HepG2 (cell line): ENCODE data around the gene ESRRG. TPM values are rescaled to one million over a fixed set of nuclear protein-coding genes. Genes with fewer than 3 reads are reported as not detected.

Source experiments
- ATAC-seq: fragments of 200-7000 bp; cut with Tn5 transposase; 3 replicates; pipeline ENCODE4 v1.9.1; 2020; ENCODE audit warnings: mild to moderate bottlenecking, moderate library complexity
- BruUV-seq: library from RNA; stranded (reverse); fragments of 400-500 nt; replicated peaks from 2 replicates; lab custom pipeline; 2021; lab: Mats Ljungman, UMichigan
- CTCF ChIA-PET: fragments of 300-600 bp; formaldehyde crosslinking; extraction: SDS; loops from one replicate; lab custom pipeline; 2021; ENCODE audit warnings: low total read pairs, inconsistent platforms, low intra/inter-chr PET ratio; lab: Yijun Ruan, JAX
- POLR2A ChIA-PET: fragments of 350-600 bp; sonication (Branson Sonifier 250); formaldehyde crosslinking; loops from one replicate; lab custom pipeline; 2020; ENCODE audit warnings: antibody characterized with exemption, inconsistent platforms; lab: Yijun Ruan, JAX
- DNase-seq: peaks from one replicate; pipeline ENCODE4 v3.0.0-alpha.2; 2015; ENCODE audit warnings: low spot score
- FAIRE-seq: peaks from 3 replicates; lab custom pipeline; 2011; peaks lifted over from hg19 to GRCh38; lab: Jason Lieb, UNC
- H2AFZ ChIP-seq: one replicate; pipeline ENCODE4 v1.6.1; 2011; ENCODE audit warnings: low read length, inconsistent platforms
- H3K27ac ChIP-seq: fragments of 300-600 bp; 3 replicates; pipeline ENCODE4 v1.8.0; 2011; ENCODE audit warnings: mixed run types, mild to moderate bottlenecking, mixed read lengths, low read length, inconsistent platforms; ENCODE audit not compliant: insufficient read depth; ENCODE audit errors: extremely low read length
- H3K27me3 ChIP-seq, 2 experiments: fragments of 200-600 bp in 1 of 2; 2 replicates in 1 of 2; 3 replicates in 1 of 2; pipeline versions ENCODE4 v1.6.0 to v1.8.0; 2011; ENCODE audit warnings: low read length in 2 of 2, mild to moderate bottlenecking in 2 of 2, moderate library complexity in 2 of 2, inconsistent platforms in 1 of 2; ENCODE audit not compliant: insufficient read depth in 2 of 2, control insufficient read depth in 1 of 2
- H3K36me3 ChIP-seq, 2 experiments: fragments of 200-600 bp in 1 of 2; replicated peaks in 1 of 2; 2 replicates in 1 of 2; 3 replicates in 1 of 2; pipeline versions ENCODE4 v1.5.1 to v1.8.0; 2011; ENCODE audit warnings: low read length in 2 of 2, inconsistent platforms in 1 of 2; ENCODE audit not compliant: insufficient read depth in 2 of 2, control insufficient read depth in 1 of 2
- H3K4me1 ChIP-seq: 2 replicates; pipeline ENCODE4 v1.5.1; 2012; ENCODE audit warnings: low read length, inconsistent platforms; ENCODE audit not compliant: insufficient read depth
- H3K4me2 ChIP-seq: 2 replicates; pipeline ENCODE4 v1.6.0; 2011; ENCODE audit warnings: low read depth, low read length, inconsistent platforms
- H3K4me3 ChIP-seq, 3 experiments: fragments of 200-600 bp in 1 of 3; sonication (generic), shearing (Covaris generic) in 1 of 3; replicated peaks in 1 of 3; 2 replicates each; pipeline ENCODE4 v1.5.1; 2011 to 2016; ENCODE audit warnings: low read length in 3 of 3, inconsistent platforms in 2 of 3, low read depth in 2 of 3, mild to moderate bottlenecking in 2 of 3, control low read depth in 1 of 3, mixed read lengths in 1 of 3; ENCODE audit not compliant: insufficient read depth in 1 of 3
- H3K79me2 ChIP-seq: one replicate; pipeline ENCODE4 v1.6.1; 2011; ENCODE audit warnings: low read length, inconsistent platforms; ENCODE audit not compliant: insufficient read depth
- H3K9ac ChIP-seq: 2 replicates; pipeline ENCODE4 v1.6.0; 2011; ENCODE audit warnings: mild to moderate bottlenecking, low read depth, low read length, inconsistent platforms; ENCODE audit not compliant: insufficient read depth
- H3K9me3 ChIP-seq: 2 replicates; pipeline ENCODE4 v1.5.1; 2012; ENCODE audit warnings: mild to moderate bottlenecking, low read length
- H4K20me1 ChIP-seq: 2 replicates; pipeline ENCODE4 v1.6.0; 2011; ENCODE audit warnings: inconsistent platforms, mild to moderate bottlenecking, low read length, moderate library complexity; ENCODE audit not compliant: insufficient read depth
- CAMTA2 ChIP-seq: sonication (generic); formaldehyde crosslinking; IDR thresholded peaks from 2 replicates; pipeline ENCODE4 v1.4.0; 2020; ENCODE audit warnings: mild to moderate bottlenecking, missing genetic modification reagents, borderline replicate concordance
- HDAC6 ChIP-seq: fragments of 200-600 bp; sonication (generic); IDR thresholded peaks from 2 replicates; pipeline ENCODE4 v1.7.0; 2017; ENCODE audit warnings: mild to moderate bottlenecking, antibody characterized with exemption, low read length, low read depth
- KAT2B ChIP-seq: fragments of 150-350 bp; IDR thresholded peaks from 2 replicates; pipeline ENCODE4 v1.6.1; 2014; ENCODE audit warnings: low read depth, low read length, borderline replicate concordance
- MAFF ChIP-seq: IDR thresholded peaks from 2 replicates; pipeline ENCODE4 v1.6.1; 2011; ENCODE audit warnings: low read depth, low read length, improper control_type of control experiment
- MATR3 ChIP-seq: sonication (generic); formaldehyde crosslinking; IDR thresholded peaks from 2 replicates; pipeline ENCODE4 v1.4.0; 2020; ENCODE audit warnings: missing genetic modification reagents
- MYPOP ChIP-seq: sonication (generic); formaldehyde crosslinking; IDR thresholded peaks from 2 replicates; pipeline ENCODE4 v1.8.1; 2023; ENCODE audit warnings: mild to moderate bottlenecking, moderate library complexity, missing genetic modification reagents
- TERF1 ChIP-seq: sonication (generic); formaldehyde crosslinking; IDR thresholded peaks from 2 replicates; pipeline ENCODE4 v1.8.0; 2022; ENCODE audit warnings: mild to moderate bottlenecking, missing genetic modification reagents, moderate library complexity
- ZFAT ChIP-seq: sonication (generic); formaldehyde crosslinking; conservative IDR thresholded peaks from 2 replicates; pipeline ENCODE4 v1.8.1; 2023; ENCODE audit warnings: missing genetic modification reagents, inconsistent platforms
- ZNF143 ChIP-seq: sonication (generic); formaldehyde crosslinking; IDR thresholded peaks from 2 replicates; pipeline ENCODE4 v1.4.0; 2020; ENCODE audit warnings: missing genetic modification reagents
- ZNF24 ChIP-seq: fragments of 450-650 bp; IDR thresholded peaks from 2 replicates; pipeline ENCODE4 v1.6.1; 2017; ENCODE audit warnings: antibody characterized with exemption, mild to moderate bottlenecking
- ZNF3 ChIP-seq: IDR thresholded peaks from 2 replicates; pipeline ENCODE4 v1.7.0; 2017; ENCODE audit warnings: inconsistent platforms
- ZNF30 ChIP-seq: sonication (generic); formaldehyde crosslinking; IDR thresholded peaks from 2 replicates; pipeline ENCODE4 v1.5.0; 2020; ENCODE audit warnings: mild to moderate bottlenecking, missing genetic modification reagents
- ZNF362 ChIP-seq: sonication (generic); formaldehyde crosslinking; IDR thresholded peaks from 2 replicates; pipeline ENCODE4 v1.4.0; 2020; ENCODE audit warnings: missing genetic modification reagents, mild to moderate bottlenecking, borderline replicate concordance
- ZNF737 ChIP-seq: sonication (generic); formaldehyde crosslinking; IDR thresholded peaks from 2 replicates; pipeline ENCODE4 v1.5.0; 2020; ENCODE audit warnings: missing genetic modification reagents, mild to moderate bottlenecking, borderline replicate concordance
- ZNF746 ChIP-seq: sonication (generic); formaldehyde crosslinking; IDR thresholded peaks from 2 replicates; pipeline ENCODE4 v1.8.0; 2022; ENCODE audit warnings: mild to moderate bottlenecking, missing genetic modification reagents
- WGBS: methylation state at CpG from one replicate; pipeline ENCODE4 v1.1.6; 2017; ENCODE audit warnings: low lambda C conversion rate; 5-methylcytosine and 5-hydroxymethylcytosine counted together
- in situ Hi-C: cut with HindIII; loops from 2 replicates; pipeline ENCODE4 v1.10.0; 2017; ENCODE audit warnings: low pct_unique_long_range_greater_than_20kb; ENCODE audit not compliant: extremely low pct_ligation_motif_present
- intact Hi-C: fragments of 100-400 bp; cut with micrococcal nuclease; formaldehyde crosslinking; loops from one replicate; pipeline ENCODE4 v1.10.0; 2022; ENCODE audit not compliant: unreplicated experiment
- polyA plus RNA-seq, 8 experiments: library from polyadenylated mRNA; depleted of rRNA in 3 of 8; stranded (reverse) in 7 of 8; unstranded in 1 of 8; fragments of >200 nt; fragmentation: Illumina TruSeq in 4 of 8; extraction: Trizol in 4 of 8; gene quantifications; 2 replicates each; pipeline versions ENCODE4 v1.2.1 to v1.2.3, GENCODE V29; 2011 to 2016; ENCODE audit warnings: low read depth in 4 of 8, missing spikeins in 1 of 8, mixed read lengths in 1 of 8; ENCODE audit not compliant: insufficient read depth in 1 of 8
- total RNA-seq, 5 experiments: library from RNA; depleted of rRNA; stranded (reverse); fragments of >200 nt; fragmentation: Illumina TruSeq; extraction: Trizol; gene quantifications; 2 replicates each; pipeline ENCODE4 v1.2.3, GENCODE V29; 2016; ENCODE audit warnings: low read depth in 1 of 5
- TF ChIP-seq, protein P1 (sequence below): sonication (generic); formaldehyde crosslinking; conservative IDR thresholded peaks from 2 replicates; pipeline ENCODE4 v1.5.0; 2020; ENCODE audit warnings: missing genetic modification reagents

Gene ESRRG
- total and polyA plus RNA-seq, 2 of the 13 experiments (the other 11 are each of a cell fraction or from before 2014, with no cell fraction given) = not detected

- TF ChIP-seq KAT2B (no peak), ZNF737 (CRISPR knock-in tag) (no peak), HDAC6 (no peak), ZNF143 (CRISPR knock-in tag) (no peak), ZNF746 (CRISPR knock-in tag) (no peak), ZNF362 (CRISPR knock-in tag) (peak; percentile 37; the same call in 1 of the 2 replicates), ZNF3 (CRISPR knock-in tag) (peak; percentile 94), CAMTA2 (CRISPR knock-in tag) (no peak)
- no peaks in the 10 kb centered on the region for H3K36me3 ChIP-seq
- no peak overlapping the region for H2AFZ ChIP-seq
- H3K4me3 ChIP-seq = no peak overlapping the region
- H3K79me2 ChIP-seq = no peaks in the 10 kb centered on the region
- no peaks in the 10 kb centered on the region for H3K27me3 ChIP-seq
- no peak overlapping the region for H3K4me2 ChIP-seq
- WGBS = under 1% methylated on average over 4 of the region's 4 CpGs
- no peak overlapping the region for H3K9ac ChIP-seq
- DNase-seq (no peak), FAIRE-seq (no peak), ATAC-seq (no peak)
- H3K4me1 ChIP-seq = no peaks in the 10 kb centered on the region
- no TSS peak for BruUV-seq
- intact Hi-C loops (no loop called here), in situ Hi-C loops (no loop called here)
- H3K9me3 ChIP-seq = no peaks in the 10 kb centered on the region
- ChIA-PET CTCF (no interaction called here), POLR2A (no interaction called here)
- H4K20me1 ChIP-seq = no peaks in the 10 kb centered on the region
- H3K27ac ChIP-seq = no peak overlapping the region
Measured at GRCh38 chr1:216732121-216732520, 8.9 kb upstream of the ESRRG start.

GRCh38 chr1:216731562-216731961, 8.3 kb upstream of the ESRRG start:
- Histone ChIP-seq H3K9ac (no peak overlapping the region), H3K4me1 (no peaks in the 10 kb centered on the region), H3K4me2 (no peak overlapping the region), H2AFZ (no peak overlapping the region), H3K9me3 (no peaks in the 10 kb centered on the region), H3K79me2 (no peaks in the 10 kb centered on the region), H4K20me1 (no peaks in the 10 kb centered on the region), H3K4me3 (no peak overlapping the region), H3K27ac (no peak overlapping the region), H3K27me3 (no peaks in the 10 kb centered on the region), H3K36me3 (no peaks in the 10 kb centered on the region)
- 35% methylated on average over 6 of the region's 6 CpGs for WGBS
- BruUV-seq = no TSS peak
- ATAC-seq (no peak), DNase-seq (no peak), FAIRE-seq (no peak)
- ChIA-PET CTCF (no interaction called here), POLR2A (no interaction called here)
- intact Hi-C loops (no loop called here), in situ Hi-C loops (no loop called here)
- no peak for TF ChIP-seq MYPOP (CRISPR knock-in tag)
- TF ChIP-seq MATR3 (CRISPR knock-in tag) = no peak
- TF ChIP-seq ZFAT (CRISPR knock-in tag) = no peak
- no peak for TF ChIP-seq ZNF24
- no peak for TF ChIP-seq TERF1 (CRISPR knock-in tag)
- TF ChIP-seq MAFF = no peak
- TF ChIP-seq ZNF30 (CRISPR knock-in tag) = no peak
- TF ChIP-seq, protein P1, sequence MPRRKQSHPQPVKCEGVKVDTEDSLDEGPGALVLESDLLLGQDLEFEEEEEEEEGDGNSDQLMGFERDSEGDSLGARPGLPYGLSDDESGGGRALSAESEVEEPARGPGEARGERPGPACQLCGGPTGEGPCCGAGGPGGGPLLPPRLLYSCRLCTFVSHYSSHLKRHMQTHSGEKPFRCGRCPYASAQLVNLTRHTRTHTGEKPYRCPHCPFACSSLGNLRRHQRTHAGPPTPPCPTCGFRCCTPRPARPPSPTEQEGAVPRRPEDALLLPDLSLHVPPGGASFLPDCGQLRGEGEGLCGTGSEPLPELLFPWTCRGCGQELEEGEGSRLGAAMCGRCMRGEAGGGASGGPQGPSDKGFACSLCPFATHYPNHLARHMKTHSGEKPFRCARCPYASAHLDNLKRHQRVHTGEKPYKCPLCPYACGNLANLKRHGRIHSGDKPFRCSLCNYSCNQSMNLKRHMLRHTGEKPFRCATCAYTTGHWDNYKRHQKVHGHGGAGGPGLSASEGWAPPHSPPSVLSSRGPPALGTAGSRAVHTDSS (CRISPR knock-in tag) = no peak
